GM23338 (cell line): ENCODE data around the gene RNF31. TPM values are rescaled to one million over a fixed set of nuclear protein-coding genes. Genes with fewer than 3 reads are reported as not detected.

Source experiments
- ATAC-seq: fragments of 200-7000 bp; cut with Tn5 transposase; 3 replicates; pipeline ENCODE4 v1.9.1; 2020
- DNase-seq: peaks from one replicate; pipeline ENCODE4 v3.0.0-alpha.2; 2015; ENCODE audit warnings: low spot score
- H2AFZ ChIP-seq: fragments of 200-600 bp; sonication (generic); 2 replicates; pipeline ENCODE4 v1.8.0; 2016; ENCODE audit warnings: antibody characterized with exemption, mild to moderate bottlenecking, moderate library complexity
- H3F3A ChIP-seq: fragments of 200-600 bp; sonication (generic); replicated peaks from 2 replicates; pipeline ENCODE4 v1.8.0; 2017; ENCODE audit warnings: antibody characterized with exemption, mixed run types, low read depth
- H3K27ac ChIP-seq: fragments of 200-600 bp; sonication (generic); 2 replicates; pipeline ENCODE4 v1.6.1; 2016; ENCODE audit warnings: low read depth
- H3K27me3 ChIP-seq: fragments of 200-600 bp; sonication (generic); 2 replicates; pipeline ENCODE4 v1.8.0; 2016; ENCODE audit warnings: mild to moderate bottlenecking, mixed run types, moderate library complexity; ENCODE audit not compliant: insufficient read depth
- H3K36me3 ChIP-seq: fragments of 200-600 bp; sonication (generic); 2 replicates; pipeline ENCODE4 v1.8.0; 2016; ENCODE audit warnings: mild to moderate bottlenecking; ENCODE audit not compliant: insufficient read depth
- H3K4me1 ChIP-seq: fragments of 200-600 bp; sonication (generic); 2 replicates; pipeline ENCODE4 v1.8.0; 2016; ENCODE audit warnings: mild to moderate bottlenecking, moderate library complexity; ENCODE audit not compliant: insufficient read depth
- H3K4me2 ChIP-seq: fragments of 200-600 bp; sonication (generic); 2 replicates; pipeline ENCODE4 v1.7.1; 2017; ENCODE audit warnings: mixed run types
- H3K4me3 ChIP-seq: fragments of 200-600 bp; sonication (generic); 2 replicates; pipeline ENCODE4 v1.6.1; 2016; ENCODE audit warnings: mixed run types
- H3K79me2 ChIP-seq: fragments of 200-600 bp; sonication (generic); replicated peaks from 2 replicates; pipeline ENCODE4 v1.8.0; 2017; ENCODE audit warnings: mild to moderate bottlenecking; ENCODE audit not compliant: insufficient read depth
- H3K9me2 ChIP-seq: fragments of 200-600 bp; sonication (generic); 2 replicates; pipeline ENCODE4 v1.8.0; 2017; ENCODE audit not compliant: insufficient read depth
- H4K20me1 ChIP-seq: fragments of 200-600 bp; sonication (generic); replicated peaks from 2 replicates; pipeline ENCODE4 v1.8.0; 2017; ENCODE audit warnings: mild to moderate bottlenecking; ENCODE audit not compliant: insufficient read depth
- H3K27ac Mint-ChIP-seq: 2 replicates; pipeline ENCODE4 v1.8.0; 2020; ENCODE audit warnings: inconsistent platforms, mild to moderate bottlenecking, moderate library complexity, mixed read lengths
- H3K27me3 Mint-ChIP-seq: 3 replicates; pipeline ENCODE4 v1.8.0; 2022; ENCODE audit warnings: low read depth, mild to moderate bottlenecking, moderate library complexity, mixed read lengths, inconsistent platforms; ENCODE audit not compliant: insufficient read depth, poor library complexity
- H3K36me3 Mint-ChIP-seq: 3 replicates; pipeline ENCODE4 v1.8.0; 2021; ENCODE audit warnings: low read depth, mild to moderate bottlenecking, inconsistent platforms, moderate library complexity, mixed read lengths
- H3K4me1 Mint-ChIP-seq: 3 replicates; pipeline ENCODE4 v1.8.0; 2020; ENCODE audit warnings: mild to moderate bottlenecking, inconsistent platforms, mixed read lengths
- H3K4me3 Mint-ChIP-seq: 3 replicates; pipeline ENCODE4 v1.8.0; 2021; ENCODE audit warnings: moderate library complexity, mild to moderate bottlenecking, inconsistent platforms, mixed read lengths
- H3K9me3 Mint-ChIP-seq: 3 replicates; pipeline ENCODE4 v1.8.0; 2020; ENCODE audit warnings: moderate library complexity, mild to moderate bottlenecking, inconsistent platforms, mixed read lengths
- CREB1 ChIP-seq: fragments of 250-450 bp; sonication (Bioruptor Pico); IDR thresholded peaks from 2 replicates; pipeline ENCODE4 v1.5.0; 2020; ENCODE audit warnings: low read depth, mild to moderate bottlenecking, moderate library complexity
- EZH2 ChIP-seq: fragments of 200-600 bp; sonication (generic); IDR thresholded peaks from one replicate; pipeline ENCODE4 v1.8.0; 2017; ENCODE audit warnings: antibody characterized with exemption, mild to moderate bottlenecking, low read depth; ENCODE audit not compliant: unreplicated experiment
- EZH2phosphoT487 ChIP-seq: fragments of 200-600 bp; sonication (generic); IDR thresholded peaks from one replicate; pipeline ENCODE4 v1.8.1; 2018; ENCODE audit warnings: antibody characterized with exemption; ENCODE audit not compliant: unreplicated experiment
- JUNB ChIP-seq: IDR thresholded peaks from one replicate; pipeline ENCODE4 v1.6.1; 2016; ENCODE audit warnings: antibody characterized with exemption; ENCODE audit not compliant: unreplicated experiment
- NANOG ChIP-seq: IDR thresholded peaks from 2 replicates; pipeline ENCODE4 v1.6.1; 2016; ENCODE audit warnings: antibody characterized with exemption, borderline replicate concordance
- STAT1 ChIP-seq: IDR thresholded peaks from one replicate; pipeline ENCODE4 v1.6.1; 2016; ENCODE audit warnings: antibody characterized with exemption; ENCODE audit not compliant: unreplicated experiment
- ZNF331 ChIP-seq: fragments of 250-450 bp; sonication (Bioruptor Pico); IDR thresholded peaks from 2 replicates; pipeline ENCODE4 v1.5.0; 2020; ENCODE audit warnings: low read depth, mild to moderate bottlenecking, moderate library complexity
- polyA plus RNA-seq: library from polyadenylated mRNA; unstranded; fragments of >200 nt; fragmentation: Nextera tagmentation; extraction: Ambion mirVana; gene quantifications from 2 replicates; pipeline ENCODE4 v1.2.1, GENCODE V29; 2016
- total RNA-seq: library from RNA; depleted of rRNA; stranded (reverse); fragments of >200 nt; shearing (Covaris generic); gene quantifications from 2 replicates; pipeline ENCODE4 v1.2.3, GENCODE V29; 2014
- TF ChIP-seq, protein P1 (sequence below): IDR thresholded peaks from 2 replicates; pipeline ENCODE4 v1.6.1; 2016; ENCODE audit warnings: antibody characterized with exemption
- TF ChIP-seq, protein P2 (sequence below), 2 experiments: fragments of 200-600 bp in 1 of 2; sonication (generic) in 1 of 2; conservative IDR thresholded peaks; 2 replicates each; pipeline versions ENCODE4 v1.5.1 to v1.6.1; 2016 to 2017; ENCODE audit warnings: antibody characterized with exemption in 2 of 2, low read depth in 2 of 2, mild to moderate bottlenecking in 2 of 2, moderate library complexity in 1 of 2
- TF ChIP-seq, protein P3 (sequence below): IDR thresholded peaks from one replicate; pipeline ENCODE4 v1.6.1; 2018; ENCODE audit warnings: antibody characterized with exemption; ENCODE audit not compliant: unreplicated experiment

The RNF31 gene
- total and polyA plus RNA-seq, 2 experiments from 2014 or later: 54.8 to 87.4 TPM

DNA sequence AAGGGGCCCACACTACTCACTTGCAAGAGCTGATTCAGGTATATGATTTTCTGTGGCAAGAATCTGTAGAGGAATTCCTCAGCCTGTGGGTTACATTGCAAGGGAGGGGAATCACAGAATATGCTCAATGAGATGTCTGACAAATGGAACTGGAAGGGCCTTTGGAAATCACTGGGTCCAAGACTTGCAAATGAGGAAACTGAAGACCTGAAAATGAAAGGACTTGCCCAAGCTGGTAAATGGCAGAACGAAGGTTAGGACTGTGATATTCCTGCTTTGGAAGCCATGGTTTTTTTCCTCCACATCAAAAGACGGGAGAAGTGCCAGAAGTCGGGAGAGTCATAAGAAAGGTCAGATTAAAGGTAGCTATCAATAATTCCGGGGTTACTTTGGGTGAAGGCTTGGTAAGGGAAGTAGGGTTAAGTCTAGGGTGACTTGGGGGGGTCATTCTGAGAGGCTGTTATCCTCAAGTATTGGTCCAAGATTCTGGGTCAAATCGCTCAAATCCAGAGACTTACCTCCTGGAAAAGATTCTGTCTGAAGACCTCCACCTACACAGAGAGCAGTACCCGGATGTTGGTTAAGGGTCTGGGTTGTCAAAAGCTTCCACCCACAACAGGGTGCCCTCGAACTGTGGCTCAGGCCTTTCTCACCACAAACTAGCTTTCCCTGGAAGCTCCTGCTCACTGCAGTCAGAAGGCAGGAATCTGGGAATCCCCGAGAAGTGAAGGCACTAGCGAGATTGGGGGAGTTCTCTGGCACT is 1.4 kb upstream of the RNF31 start:
- Mint-ChIP-seq H3K27ac (peak overlapping the region; percentile 81), H3K4me1 (peaks cover 23% of the 10 kb centered on the region), H3K36me3 (peaks cover 53% of the 10 kb centered on the region), H3K4me3 (peak overlapping the region; percentile 99), H3K9me3 (no peaks in the 10 kb centered on the region), H3K27me3 (peaks cover 17% of the 10 kb centered on the region)
- no peak for DNase-seq
- H3F3A ChIP-seq: peaks cover 14% of the 10 kb centered on the region
- H4K20me1 ChIP-seq: peaks cover 7% of the 10 kb centered on the region; the same call in 1 of the 2 replicates
- H3K9me2 ChIP-seq: no peaks in the 10 kb centered on the region
- peaks cover 38% of the 10 kb centered on the region for H3K79me2 ChIP-seq
- peak overlapping the region; percentile 70 for H3K4me3 ChIP-seq
- no peak for TF ChIP-seq EZH2
- TF ChIP-seq, protein P1, sequence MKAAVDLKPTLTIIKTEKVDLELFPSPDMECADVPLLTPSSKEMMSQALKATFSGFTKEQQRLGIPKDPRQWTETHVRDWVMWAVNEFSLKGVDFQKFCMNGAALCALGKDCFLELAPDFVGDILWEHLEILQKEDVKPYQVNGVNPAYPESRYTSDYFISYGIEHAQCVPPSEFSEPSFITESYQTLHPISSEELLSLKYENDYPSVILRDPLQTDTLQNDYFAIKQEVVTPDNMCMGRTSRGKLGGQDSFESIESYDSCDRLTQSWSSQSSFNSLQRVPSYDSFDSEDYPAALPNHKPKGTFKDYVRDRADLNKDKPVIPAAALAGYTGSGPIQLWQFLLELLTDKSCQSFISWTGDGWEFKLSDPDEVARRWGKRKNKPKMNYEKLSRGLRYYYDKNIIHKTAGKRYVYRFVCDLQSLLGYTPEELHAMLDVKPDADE: no peak
- no peak for TF ChIP-seq ZNF331 (CRISPR knock-in tag)
- TF ChIP-seq, protein P2, sequence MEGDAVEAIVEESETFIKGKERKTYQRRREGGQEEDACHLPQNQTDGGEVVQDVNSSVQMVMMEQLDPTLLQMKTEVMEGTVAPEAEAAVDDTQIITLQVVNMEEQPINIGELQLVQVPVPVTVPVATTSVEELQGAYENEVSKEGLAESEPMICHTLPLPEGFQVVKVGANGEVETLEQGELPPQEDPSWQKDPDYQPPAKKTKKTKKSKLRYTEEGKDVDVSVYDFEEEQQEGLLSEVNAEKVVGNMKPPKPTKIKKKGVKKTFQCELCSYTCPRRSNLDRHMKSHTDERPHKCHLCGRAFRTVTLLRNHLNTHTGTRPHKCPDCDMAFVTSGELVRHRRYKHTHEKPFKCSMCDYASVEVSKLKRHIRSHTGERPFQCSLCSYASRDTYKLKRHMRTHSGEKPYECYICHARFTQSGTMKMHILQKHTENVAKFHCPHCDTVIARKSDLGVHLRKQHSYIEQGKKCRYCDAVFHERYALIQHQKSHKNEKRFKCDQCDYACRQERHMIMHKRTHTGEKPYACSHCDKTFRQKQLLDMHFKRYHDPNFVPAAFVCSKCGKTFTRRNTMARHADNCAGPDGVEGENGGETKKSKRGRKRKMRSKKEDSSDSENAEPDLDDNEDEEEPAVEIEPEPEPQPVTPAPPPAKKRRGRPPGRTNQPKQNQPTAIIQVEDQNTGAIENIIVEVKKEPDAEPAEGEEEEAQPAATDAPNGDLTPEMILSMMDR (conservative IDR thresholded peaks at IDR 0.05; ENCODE audit: low read depth in 2 of 2): no peak
- TF ChIP-seq, protein P3, sequence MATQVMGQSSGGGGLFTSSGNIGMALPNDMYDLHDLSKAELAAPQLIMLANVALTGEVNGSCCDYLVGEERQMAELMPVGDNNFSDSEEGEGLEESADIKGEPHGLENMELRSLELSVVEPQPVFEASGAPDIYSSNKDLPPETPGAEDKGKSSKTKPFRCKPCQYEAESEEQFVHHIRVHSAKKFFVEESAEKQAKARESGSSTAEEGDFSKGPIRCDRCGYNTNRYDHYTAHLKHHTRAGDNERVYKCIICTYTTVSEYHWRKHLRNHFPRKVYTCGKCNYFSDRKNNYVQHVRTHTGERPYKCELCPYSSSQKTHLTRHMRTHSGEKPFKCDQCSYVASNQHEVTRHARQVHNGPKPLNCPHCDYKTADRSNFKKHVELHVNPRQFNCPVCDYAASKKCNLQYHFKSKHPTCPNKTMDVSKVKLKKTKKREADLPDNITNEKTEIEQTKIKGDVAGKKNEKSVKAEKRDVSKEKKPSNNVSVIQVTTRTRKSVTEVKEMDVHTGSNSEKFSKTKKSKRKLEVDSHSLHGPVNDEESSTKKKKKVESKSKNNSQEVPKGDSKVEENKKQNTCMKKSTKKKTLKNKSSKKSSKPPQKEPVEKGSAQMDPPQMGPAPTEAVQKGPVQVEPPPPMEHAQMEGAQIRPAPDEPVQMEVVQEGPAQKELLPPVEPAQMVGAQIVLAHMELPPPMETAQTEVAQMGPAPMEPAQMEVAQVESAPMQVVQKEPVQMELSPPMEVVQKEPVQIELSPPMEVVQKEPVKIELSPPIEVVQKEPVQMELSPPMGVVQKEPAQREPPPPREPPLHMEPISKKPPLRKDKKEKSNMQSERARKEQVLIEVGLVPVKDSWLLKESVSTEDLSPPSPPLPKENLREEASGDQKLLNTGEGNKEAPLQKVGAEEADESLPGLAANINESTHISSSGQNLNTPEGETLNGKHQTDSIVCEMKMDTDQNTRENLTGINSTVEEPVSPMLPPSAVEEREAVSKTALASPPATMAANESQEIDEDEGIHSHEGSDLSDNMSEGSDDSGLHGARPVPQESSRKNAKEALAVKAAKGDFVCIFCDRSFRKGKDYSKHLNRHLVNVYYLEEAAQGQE: no peak
- TF ChIP-seq JUNB: no peak
- no peak for TF ChIP-seq CREB1
- no peak for TF ChIP-seq NANOG
- TF ChIP-seq STAT1: no peak
- no peak for TF ChIP-seq EZH2phosphoT487
- ATAC-seq: no peak
- peak overlapping the region; percentile 97 for H2AFZ ChIP-seq
- no peaks in the 10 kb centered on the region for H3K27me3 ChIP-seq
- 0 out of 2 replicates have a peak overlapping the region, but pooled peaks have one; percentile 39 for H3K27ac ChIP-seq
- peaks cover 22% of the 10 kb centered on the region for H3K36me3 ChIP-seq
- peak overlapping the region; percentile 95 for H3K4me2 ChIP-seq
- peaks cover 18% of the 10 kb centered on the region for H3K4me1 ChIP-seq
